Left lung (tissue), 10 donors: Measurements from ENCODE around the gene FBXL15. TPM values are rescaled to one million over a fixed set of nuclear protein-coding genes. Genes with fewer than 3 reads are reported as not detected.
A peak's percentile ranks its signal among the peaks of the same experiment; 100 is the strongest.

Experiments
- ATAC-seq: fragments of 200-7000 bp; cut with Tn5 transposase; one replicate; pipeline ENCODE4 v1.9.1; 2020; ENCODE audit warnings: moderate library complexity
- DNase-seq, 4 donors: peaks; one replicate each; pipeline ENCODE4 v3.0.0-alpha.2; 2013 to 2020
- H3K27ac ChIP-seq, 2 donors: fragments of 200-600 bp; sonication (generic) in 1 of 2; one replicate each; pipeline versions ENCODE4 v1.5.0 to v1.8.0; 2020 to 2021
- H3K27me3 ChIP-seq, 2 donors: fragments of 200-600 bp; sonication (generic) in 1 of 2; one replicate each; pipeline versions ENCODE4 v1.5.0 to v1.8.0; 2020 to 2021
- H3K36me3 ChIP-seq, 2 donors: fragments of 200-600 bp; sonication (generic) in 1 of 2; one replicate each; pipeline versions ENCODE4 v1.5.0 to v1.8.0; 2020 to 2021
- H3K4me1 ChIP-seq, 2 donors: fragments of 200-600 bp; one replicate each; pipeline ENCODE4 v1.8.0; 2021
- H3K4me3 ChIP-seq, 2 donors: fragments of 200-600 bp; sonication (generic) in 1 of 2; one replicate each; pipeline versions ENCODE4 v1.5.0 to v1.8.0; 2020 to 2021; ENCODE audit warnings: mild to moderate bottlenecking in 1 of 2
- H3K9me3 ChIP-seq, 2 donors: fragments of 200-600 bp; sonication (generic) in 1 of 2; one replicate each; pipeline versions ENCODE4 v1.5.0 to v1.8.0; 2020 to 2021
- intact Hi-C, 2 donors: fragments of 100-400 bp; cut with DNase I; formaldehyde crosslinking; loops; one replicate each; pipeline versions ENCODE4 v1.11.2 to v1.14.2; 2022
- polyA plus RNA-seq, 6 donors: library from polyadenylated mRNA; unstranded; fragments of 120-200 nt; gene quantifications; one replicate each; pipeline ENCODE4 v1.2.1, GENCODE V29; 2013; ENCODE audit not compliant: insufficient read length in 6 of 6
- total RNA-seq, 2 donors: library from RNA; stranded (reverse); fragmentation: NEBNext Ultra II Directional; extraction: Animal tissue kit (Norgen Biotek cat#: 25700); gene quantifications; one replicate each; pipeline ENCODE4 v1.2.1, GENCODE V29; 2021
- TF ChIP-seq, protein P1 (sequence below), 2 donors: fragments of 200-600 bp; sonication (generic) in 1 of 2; IDR thresholded peaks; one replicate each; pipeline versions ENCODE4 v1.5.0 to v1.8.0; 2021; ENCODE audit warnings: antibody characterized with exemption in 2 of 2
- donor health status: DM: no; HTN: yes; CAD: no.
- donor health status: DM: no; HTN: no; CAD: no.

Gene FBXL15
- total and polyA plus RNA-seq, 8 donors: 5.7 to 18.7 (median 7.4) TPM

DNA sequence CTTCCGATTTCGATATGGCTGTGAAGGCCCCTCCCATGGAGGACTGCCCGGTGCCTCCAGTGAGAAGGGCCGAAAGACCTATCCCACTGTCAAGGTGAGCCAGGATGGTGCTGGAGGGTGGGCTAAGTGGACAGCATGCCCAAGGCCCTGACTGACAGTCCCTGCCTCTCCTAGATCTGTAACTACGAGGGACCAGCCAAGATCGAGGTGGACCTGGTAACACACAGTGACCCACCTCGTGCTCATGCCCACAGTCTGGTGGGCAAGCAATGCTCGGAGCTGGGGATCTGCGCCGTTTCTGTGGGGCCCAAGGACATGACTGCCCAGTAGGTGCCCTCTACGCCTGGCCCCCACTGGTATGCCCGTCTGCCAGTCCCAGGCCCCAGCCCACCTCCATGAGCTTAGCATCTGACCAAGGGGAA is 23.9 kb upstream of the FBXL15 start:
- intact Hi-C loops: loop anchor here in 1 of 2 donors (10.0 kb wide), 1 partner anchor 198 kb away; no protein-coding TSS in a partner anchor
- DNase-seq: no peak
- peak overlapping the region in 1 of 2 donors; percentile 72 for H3K4me3 ChIP-seq
- peaks cover 0 to 47% of the 10 kb centered on the region in 2 donors for H3K36me3 ChIP-seq
- TF ChIP-seq, protein P1, sequence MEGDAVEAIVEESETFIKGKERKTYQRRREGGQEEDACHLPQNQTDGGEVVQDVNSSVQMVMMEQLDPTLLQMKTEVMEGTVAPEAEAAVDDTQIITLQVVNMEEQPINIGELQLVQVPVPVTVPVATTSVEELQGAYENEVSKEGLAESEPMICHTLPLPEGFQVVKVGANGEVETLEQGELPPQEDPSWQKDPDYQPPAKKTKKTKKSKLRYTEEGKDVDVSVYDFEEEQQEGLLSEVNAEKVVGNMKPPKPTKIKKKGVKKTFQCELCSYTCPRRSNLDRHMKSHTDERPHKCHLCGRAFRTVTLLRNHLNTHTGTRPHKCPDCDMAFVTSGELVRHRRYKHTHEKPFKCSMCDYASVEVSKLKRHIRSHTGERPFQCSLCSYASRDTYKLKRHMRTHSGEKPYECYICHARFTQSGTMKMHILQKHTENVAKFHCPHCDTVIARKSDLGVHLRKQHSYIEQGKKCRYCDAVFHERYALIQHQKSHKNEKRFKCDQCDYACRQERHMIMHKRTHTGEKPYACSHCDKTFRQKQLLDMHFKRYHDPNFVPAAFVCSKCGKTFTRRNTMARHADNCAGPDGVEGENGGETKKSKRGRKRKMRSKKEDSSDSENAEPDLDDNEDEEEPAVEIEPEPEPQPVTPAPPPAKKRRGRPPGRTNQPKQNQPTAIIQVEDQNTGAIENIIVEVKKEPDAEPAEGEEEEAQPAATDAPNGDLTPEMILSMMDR (IDR thresholded peaks at IDR 0.05): no peak
- H3K27ac ChIP-seq: peak overlapping the region in 1 of 2 donors; percentile 96
- no peaks in the 10 kb centered on the region for H3K9me3 ChIP-seq
- peaks cover 13 to 57% of the 10 kb centered on the region in 2 donors for H3K4me1 ChIP-seq
- H3K27me3 ChIP-seq: no peaks in the 10 kb centered on the region
- ATAC-seq: no peak

DNA sequence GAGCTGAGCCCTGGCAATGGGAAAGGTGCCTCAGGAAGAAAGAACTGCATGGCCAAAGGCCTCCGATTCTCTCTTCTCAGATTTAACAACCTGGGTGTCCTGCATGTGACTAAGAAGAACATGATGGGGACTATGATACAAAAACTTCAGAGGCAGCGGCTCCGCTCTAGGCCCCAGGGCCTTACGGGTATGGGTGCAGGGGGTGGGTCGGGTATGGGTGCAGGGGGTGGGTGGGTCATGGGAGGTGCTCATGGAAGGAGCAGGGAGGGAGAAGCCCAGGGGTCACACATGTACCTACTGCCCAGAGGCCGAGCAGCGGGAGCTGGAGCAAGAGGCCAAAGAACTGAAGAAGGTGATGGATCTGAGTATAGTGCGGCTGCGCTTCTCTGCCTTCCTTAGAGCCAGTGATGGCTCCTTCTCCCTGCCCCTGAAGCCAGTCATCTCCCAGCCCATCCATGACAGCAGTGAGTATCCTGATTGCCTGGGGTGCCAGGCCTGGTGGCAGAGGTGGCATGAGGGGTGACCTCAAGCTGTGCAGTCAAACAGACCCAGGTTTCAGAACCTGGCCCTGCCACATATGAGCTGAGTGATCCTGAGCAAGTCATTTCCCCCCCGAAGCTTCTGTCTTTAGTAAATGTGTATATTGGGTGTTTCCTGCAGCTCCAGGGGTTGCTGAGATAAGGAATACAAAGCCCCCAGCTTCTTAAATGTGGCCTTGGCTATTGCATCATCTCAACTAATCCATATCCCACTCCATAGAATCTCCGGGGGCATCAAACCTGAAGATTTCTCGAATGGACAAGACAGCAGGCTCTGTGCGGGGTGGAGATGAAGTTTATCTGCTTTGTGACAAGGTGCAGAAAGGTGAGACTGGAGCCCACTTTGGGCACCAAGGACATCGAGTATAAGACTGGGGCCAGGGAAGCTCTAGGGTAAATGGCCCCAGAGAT is 23.1 kb upstream of the FBXL15 start:
- Histone ChIP-seq H3K4me1 (peaks cover 13 to 57% of the 10 kb centered on the region in 2 donors), H3K27ac (peak overlapping the region in 1 of 2 donors; percentile 96), H3K9me3 (no peaks in the 10 kb centered on the region), H3K36me3 (peaks cover 0 to 55% of the 10 kb centered on the region in 2 donors), H3K4me3 (peak overlapping the region in 1 of 2 donors; percentile 72), H3K27me3 (no peaks in the 10 kb centered on the region)
- no peak for ATAC-seq
- no peak for DNase-seq
- TF ChIP-seq, protein P1 (IDR thresholded peaks at IDR 0.05): no peak
- intact Hi-C loops: loop anchor here in 1 of 2 donors (10.0 kb wide), 1 partner anchor 197 kb away; no protein-coding TSS in a partner anchor

DNA sequence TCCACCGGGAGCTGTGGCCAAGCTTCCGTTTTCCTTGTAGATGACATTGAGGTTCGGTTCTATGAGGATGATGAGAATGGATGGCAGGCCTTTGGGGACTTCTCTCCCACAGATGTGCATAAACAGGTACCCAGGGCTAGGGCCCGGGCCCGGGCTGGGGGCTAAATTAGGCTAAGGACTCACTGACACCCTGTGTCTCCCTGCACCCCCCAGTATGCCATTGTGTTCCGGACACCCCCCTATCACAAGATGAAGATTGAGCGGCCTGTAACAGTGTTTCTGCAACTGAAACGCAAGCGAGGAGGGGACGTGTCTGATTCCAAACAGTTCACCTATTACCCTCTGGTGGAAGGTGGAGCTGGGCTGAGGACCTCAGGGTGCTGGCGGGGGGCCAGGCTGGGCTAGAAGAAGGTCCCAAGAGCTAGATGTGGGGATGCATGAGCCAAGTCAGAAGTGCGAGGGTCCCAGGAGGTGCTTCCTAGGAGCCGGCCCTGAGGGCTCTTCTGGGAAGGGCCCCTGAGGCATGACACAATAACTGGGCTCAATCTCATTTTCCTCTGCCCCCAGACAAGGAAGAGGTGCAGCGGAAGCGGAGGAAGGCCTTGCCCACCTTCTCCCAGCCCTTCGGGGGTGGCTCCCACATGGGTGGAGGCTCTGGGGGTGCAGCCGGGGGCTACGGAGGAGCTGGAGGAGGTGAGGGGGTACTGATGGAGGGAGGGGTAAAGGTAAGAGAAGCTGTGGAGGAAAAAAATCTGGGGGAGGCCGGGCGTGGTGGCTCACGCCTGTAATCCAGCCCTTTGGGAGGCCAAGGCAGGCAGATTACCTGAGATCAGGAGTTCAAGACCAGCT is 22.2 kb upstream of the FBXL15 start:
- H3K36me3 ChIP-seq: peaks cover 0 to 64% of the 10 kb centered on the region in 2 donors
- ATAC-seq (no peak), DNase-seq (no peak)
- peak overlapping the region in 1 of 2 donors; percentile 44 for H3K4me3 ChIP-seq
- H3K9me3 ChIP-seq: no peaks in the 10 kb centered on the region
- peak overlapping the region in 1 of 2 donors; percentile 80 for H3K27ac ChIP-seq
- no peaks in the 10 kb centered on the region for H3K27me3 ChIP-seq
- intact Hi-C loops: loop anchor here in 1 of 2 donors (10.0 kb wide), 1 partner anchor 196 kb away; no protein-coding TSS in a partner anchor
- H3K4me1 ChIP-seq: peaks cover 13 to 50% of the 10 kb centered on the region in 2 donors
- TF ChIP-seq, protein P1 (IDR thresholded peaks at IDR 0.05): no peak

DNA sequence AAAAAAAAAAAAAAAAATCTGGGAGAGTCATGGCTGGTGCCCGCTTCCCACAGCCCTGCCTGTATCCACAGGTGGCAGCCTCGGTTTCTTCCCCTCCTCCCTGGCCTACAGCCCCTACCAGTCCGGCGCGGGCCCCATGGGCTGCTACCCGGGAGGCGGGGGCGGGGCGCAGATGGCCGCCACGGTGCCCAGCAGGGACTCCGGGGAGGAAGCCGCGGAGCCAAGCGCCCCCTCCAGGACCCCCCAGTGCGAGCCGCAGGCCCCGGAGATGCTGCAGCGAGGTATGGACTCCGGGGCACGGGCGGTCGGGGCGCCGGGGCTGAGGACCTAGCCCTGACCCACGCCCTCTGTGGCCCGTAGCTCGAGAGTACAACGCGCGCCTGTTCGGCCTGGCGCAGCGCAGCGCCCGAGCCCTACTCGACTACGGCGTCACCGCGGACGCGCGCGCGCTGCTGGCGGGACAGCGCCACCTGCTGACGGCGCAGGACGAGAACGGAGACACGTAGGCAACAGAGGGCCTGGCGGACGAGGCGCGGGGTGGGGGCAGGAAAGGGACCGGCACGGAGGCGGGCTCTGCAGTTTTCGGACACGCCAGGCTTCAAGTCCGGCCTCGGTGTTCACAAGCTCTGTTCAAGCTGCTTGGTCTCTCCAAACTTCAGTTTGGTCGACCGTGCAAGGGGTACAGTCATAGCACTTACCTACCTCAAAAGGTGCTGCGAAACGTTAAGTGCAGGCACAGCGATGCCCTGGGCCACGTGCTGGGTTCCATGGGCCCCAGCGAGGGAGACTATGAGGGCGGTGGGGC is 21.2 kb upstream of the FBXL15 start:
- Histone ChIP-seq H3K4me1 (peaks cover 10 to 46% of the 10 kb centered on the region in 2 donors), H3K27ac (peak overlapping the region; percentile 80 to 84), H3K9me3 (no peaks in the 10 kb centered on the region), H3K4me3 (peak overlapping the region; percentile 44 to 47), H3K36me3 (peaks cover 0 to 67% of the 10 kb centered on the region in 2 donors), H3K27me3 (no peaks in the 10 kb centered on the region)
- DNase-seq: peak; percentile 84 to 99 (median 92)
- intact Hi-C loops: loop anchor here in 1 of 2 donors (10.0 kb wide), 1 partner anchor 195 kb away; no protein-coding TSS in a partner anchor
- TF ChIP-seq, protein P1 (IDR thresholded peaks at IDR 0.05): peak; percentile 92 to 95
- peak; percentile 81 for ATAC-seq
